ENCODE data around the gene ZNF70. TPM values are rescaled to one million over a fixed set of nuclear protein-coding genes. Genes with fewer than 3 reads are reported as not detected.

Gene ZNF70
- total and polyA plus RNA-seq, 2 of the 13 experiments (the other 11 are each of a cell fraction or from before 2014, with no cell fraction given), result 0.62 to 3.6 TPM

GRCh38 chr22:23784215-23784732 lies 33.4 kb upstream of the ZNF70 start (continued):
- TF ChIP-seq ZNF687 (CRISPR knock-in tag; IDR thresholded peaks at IDR 0.05) (peak; percentile 71), ZHX2 (IDR thresholded peaks at IDR 0.05; ENCODE audit: low read depth) (no peak), ZHX2 (CRISPR knock-in tag; IDR thresholded peaks at IDR 0.05; ENCODE audit: borderline replicate concordance) (no peak), ZNF691 (CRISPR knock-in tag; IDR thresholded peaks at IDR 0.05; ENCODE audit: borderline replicate concordance, low read depth) (peak; percentile 94), HDAC2 (CRISPR knock-in tag; IDR thresholded peaks at IDR 0.05) (peak; percentile 39; the same call in 1 of the 2 replicates), ZMYM3 (CRISPR knock-in tag; IDR thresholded peaks at IDR 0.05) (peak; percentile 47; the same call in 1 of the 2 replicates), HMGXB4 (CRISPR knock-in tag; IDR thresholded peaks at IDR 0.05; ENCODE audit: borderline replicate concordance in 1 of 2, low read depth in 1 of 2) (0 out of 4 replicates have a peak, but pooled peaks of 1 of the 2 experiments have one; percentile 19), CSRNP2 (CRISPR knock-in tag; conservative IDR thresholded peaks at IDR 0.05; ENCODE audit: low read depth) (no peak), GMEB1 (CRISPR knock-in tag; IDR thresholded peaks at IDR 0.05; ENCODE audit: borderline replicate concordance) (peak; percentile 36; the same call in 1 of the 2 replicates), NR1H2 (CRISPR knock-in tag; IDR thresholded peaks at IDR 0.05; ENCODE audit: borderline replicate concordance, low read depth) (no peak), POGZ (CRISPR knock-in tag; IDR thresholded peaks at IDR 0.05) (no peak)
